Transverse colon (tissue), 4 donors: ENCODE measurements around the gene ADCY2.

ENCODE experiments used
- CTCF ChIP-seq, 5 experiments: fragments of 200-600 bp in 3 of 5; fragments of 450-650 bp in 2 of 5; sonication (generic) in 3 of 5; IDR thresholded peaks; 1 replicate in 2 of 5; 2 replicates in 3 of 5; pipeline ENCODE4 v1.5.1; 2016 to 2017; ENCODE audit warnings: antibody characterized with exemption in 5 of 5, inconsistent platforms in 3 of 5, mild to moderate bottlenecking in 2 of 5, moderate library complexity in 1 of 5
- EP300 ChIP-seq: sonication (generic); formaldehyde crosslinking; IDR thresholded peaks from one replicate; pipeline ENCODE4 v1.6.1; 2017; ENCODE audit warnings: antibody characterized with exemption, low read depth
- POLR2AphosphoS5 ChIP-seq, 3 donors: sonication (generic); formaldehyde crosslinking; IDR thresholded peaks; one replicate each; pipeline ENCODE4 v1.6.1; 2016; ENCODE audit warnings: antibody characterized with exemption in 3 of 3

GRCh38 chr5:7446913-7447312 is 51.0 kb downstream of the ADCY2 start:
- TF ChIP-seq POLR2AphosphoS5 (IDR thresholded peaks at IDR 0.05) (no peak), CTCF (IDR thresholded peaks at IDR 0.05) (no peak), EP300 (no peak)
